Activated T-cell treated with anti-CD3 and anti-CD28 coated beads, Interleukin-2, amount 50 U/mL, for 24 hours (primary cell): ENCODE data around the gene CD99.
"Not testable (repeated sequence)": the region's sequence is repeated elsewhere in the genome, so short reads cannot be mapped to it uniquely, and the experiment has no call there.

Source experiments
- DNase-seq: peaks from one replicate; pipeline ENCODE4 v3.0.0-alpha.2; 2020
- H3K27ac Mint-ChIP-seq: 2 replicates; pipeline ENCODE4 v1.8.0; 2020; ENCODE audit warnings: mild to moderate bottlenecking, mixed read lengths
- H3K27me3 Mint-ChIP-seq: 2 replicates; pipeline ENCODE4 v1.8.0; 2020; ENCODE audit warnings: mixed read lengths
- H3K36me3 Mint-ChIP-seq: 2 replicates; pipeline ENCODE4 v1.8.0; 2020; ENCODE audit warnings: low read depth, mixed read lengths
- H3K4me1 Mint-ChIP-seq: 2 replicates; pipeline ENCODE4 v1.8.0; 2020; ENCODE audit warnings: low read depth, mixed read lengths
- H3K4me3 Mint-ChIP-seq: 2 replicates; pipeline ENCODE4 v1.8.0; 2020; ENCODE audit warnings: mild to moderate bottlenecking, moderate library complexity, mixed read lengths
- H3K9me3 Mint-ChIP-seq: 2 replicates; pipeline ENCODE4 v1.8.0; 2020; ENCODE audit warnings: mixed read lengths

CD99 gene

DNA sequence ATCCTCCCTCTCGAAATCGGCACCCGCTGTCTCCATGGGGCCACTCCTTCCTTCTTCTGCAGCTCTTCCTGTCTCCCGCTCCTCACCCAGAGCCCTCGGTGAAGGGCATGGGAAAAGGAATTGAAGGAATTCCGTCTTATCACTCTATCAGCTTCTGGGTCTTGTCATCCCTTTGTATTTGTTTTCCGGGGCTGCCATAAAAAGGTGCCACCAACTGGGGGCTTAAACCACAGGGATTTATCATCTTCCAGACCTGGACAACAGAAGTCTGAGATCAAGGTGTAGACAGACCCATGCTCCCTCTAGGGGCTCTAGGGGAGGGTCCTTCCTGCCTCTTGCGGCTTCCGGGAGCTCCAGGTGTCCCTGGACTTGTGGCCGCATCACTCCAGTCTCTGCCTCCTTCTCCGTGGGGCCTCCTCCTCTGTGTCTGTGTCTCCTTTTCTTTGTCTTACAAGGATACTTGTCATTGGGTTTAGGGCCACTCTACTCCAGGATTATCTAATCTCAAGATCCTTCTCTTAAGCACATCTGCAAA lies 24.0 kb downstream of the CD99 start:
- Mint-ChIP-seq H3K4me1 (peaks cover 62% of the 10 kb centered on the region), H3K27me3 (no peaks in the 10 kb centered on the region), H3K4me3 (no peak overlapping the region), H3K36me3 (peaks cover 59% of the 10 kb centered on the region), H3K9me3 (no peaks in the 10 kb centered on the region), H3K27ac (peak overlapping the region; percentile 76)
- DNase-seq = no peak

GRCh38 chrX:2717312-2717711 lies 26.2 kb downstream of the CD99 start:
- peaks cover 79% of the 10 kb centered on the region for H3K36me3 Mint-ChIP-seq

GRCh38 chrX:2718821-2719220 lies 27.7 kb downstream of the CD99 start:
- H3K4me1 Mint-ChIP-seq = peaks cover 45% of the 10 kb centered on the region
- no peak overlapping the region for H3K4me3 Mint-ChIP-seq
- H3K9me3 Mint-ChIP-seq = no peaks in the 10 kb centered on the region
- peaks cover 94% of the 10 kb centered on the region for H3K36me3 Mint-ChIP-seq
- no peaks in the 10 kb centered on the region for H3K27me3 Mint-ChIP-seq
- no peak for DNase-seq
- no peak overlapping the region for H3K27ac Mint-ChIP-seq

More at GRCh38 chrX:2717312-2717711, 26.2 kb downstream of the CD99 start:
- no peaks in the 10 kb centered on the region for H3K9me3 Mint-ChIP-seq
- no peaks in the 10 kb centered on the region for H3K27me3 Mint-ChIP-seq
- H3K4me1 Mint-ChIP-seq = peaks cover 45% of the 10 kb centered on the region
- H3K4me3 Mint-ChIP-seq = peak overlapping the region; percentile 4
- peak overlapping the region; percentile 83 for H3K27ac Mint-ChIP-seq
- no peak for DNase-seq

- no peak for DNase-seq
- peaks cover 95% of the 10 kb centered on the region for H3K36me3 Mint-ChIP-seq
Observed at GRCh38 chrX:2719774-2720447, 28.8 kb downstream of the CD99 start.

GRCh38 chrX:2723286-2723879 lies 32.3 kb downstream of the CD99 start:
- Mint-ChIP-seq H3K27ac (no peak overlapping the region), H3K4me3 (no peak overlapping the region), H3K9me3 (no peaks in the 10 kb centered on the region), H3K27me3 (no peaks in the 10 kb centered on the region), H3K36me3 (peaks cover 93% of the 10 kb centered on the region), H3K4me1 (peaks cover 5% of the 10 kb centered on the region)
- DNase-seq = no peak

More at GRCh38 chrX:2719774-2720447, 28.8 kb downstream of the CD99 start:
- Mint-ChIP-seq H3K4me3 (no peak overlapping the region), H3K27ac (no peak overlapping the region), H3K27me3 (no peaks in the 10 kb centered on the region), H3K9me3 (no peaks in the 10 kb centered on the region), H3K4me1 (peaks cover 38% of the 10 kb centered on the region)

DNA sequence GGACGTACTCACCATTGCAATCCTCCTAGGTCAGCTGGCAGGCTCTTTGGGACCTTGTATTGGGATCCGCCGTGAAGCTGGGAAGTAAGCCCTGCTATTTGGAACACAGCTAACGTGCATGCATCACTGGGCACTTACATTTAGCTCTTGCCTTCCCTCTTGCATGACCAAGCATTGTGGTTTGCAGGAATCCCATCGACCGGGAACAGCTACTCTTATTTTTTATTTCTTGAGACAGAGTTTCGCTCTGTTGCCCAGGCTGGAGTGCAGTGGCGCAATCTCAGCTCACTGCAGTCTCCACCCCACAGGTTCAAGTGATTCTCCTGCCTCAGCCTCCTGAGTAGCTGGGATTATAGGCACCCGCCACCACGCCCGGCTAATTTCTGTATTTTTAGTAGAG lies 36.2 kb downstream of the CD99 start:
- not testable (repeated sequence) for H3K4me3 Mint-ChIP-seq, H3K27me3 Mint-ChIP-seq, H3K27ac Mint-ChIP-seq, H3K4me1 Mint-ChIP-seq, H3K9me3 Mint-ChIP-seq
- DNase-seq = peak; percentile 9
- H3K36me3 Mint-ChIP-seq = peaks cover 92% of the 10 kb centered on the region

DNA sequence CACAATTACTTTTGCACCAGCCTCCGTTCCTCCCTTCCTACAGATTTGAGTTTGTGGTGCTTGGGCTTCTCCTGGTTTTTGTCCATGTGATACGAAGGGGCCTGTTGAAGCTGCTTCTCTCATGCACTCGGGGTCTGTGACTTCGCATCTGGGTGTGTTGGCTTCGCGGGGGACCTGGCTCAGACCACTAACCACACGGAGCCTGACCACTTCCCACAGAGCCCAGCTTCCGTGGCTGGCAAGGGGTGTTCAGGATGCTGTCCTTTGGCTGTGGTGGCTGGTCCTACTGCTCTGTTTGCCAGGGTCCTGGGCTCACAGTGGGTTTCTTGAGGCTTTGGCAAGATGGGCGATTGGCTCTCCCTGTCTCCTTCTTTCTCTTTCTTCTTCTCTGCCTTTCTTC lies 41.0 kb downstream of the CD99 start:
- Mint-ChIP-seq H3K4me3 (no peak overlapping the region), H3K9me3 (no peaks in the 10 kb centered on the region), H3K36me3 (peaks cover 85% of the 10 kb centered on the region), H3K4me1 (no peaks in the 10 kb centered on the region), H3K27ac (peak overlapping the region; percentile 59), H3K27me3 (no peaks in the 10 kb centered on the region)
- DNase-seq = no peak

- H3K4me3 Mint-ChIP-seq = no peak overlapping the region
- no peaks in the 10 kb centered on the region for H3K9me3 Mint-ChIP-seq
Observed at GRCh38 chrX:2732649-2733048, 41.6 kb downstream of the CD99 start.

GRCh38 chrX:2733286-2733685 lies 42.2 kb downstream of the CD99 start:
- no peak for DNase-seq
- no peak overlapping the region for H3K4me3 Mint-ChIP-seq
- no peaks in the 10 kb centered on the region for H3K27me3 Mint-ChIP-seq
- no peaks in the 10 kb centered on the region for H3K4me1 Mint-ChIP-seq
- peak overlapping the region; percentile 78 for H3K27ac Mint-ChIP-seq
- peaks cover 80% of the 10 kb centered on the region for H3K36me3 Mint-ChIP-seq
- H3K9me3 Mint-ChIP-seq = no peaks in the 10 kb centered on the region

More at GRCh38 chrX:2732649-2733048, 41.6 kb downstream of the CD99 start:
- H3K4me1 Mint-ChIP-seq = no peaks in the 10 kb centered on the region
- DNase-seq = no peak
- H3K27ac Mint-ChIP-seq = peak overlapping the region; percentile 40
- H3K36me3 Mint-ChIP-seq = peaks cover 80% of the 10 kb centered on the region
- H3K27me3 Mint-ChIP-seq = no peaks in the 10 kb centered on the region

DNA sequence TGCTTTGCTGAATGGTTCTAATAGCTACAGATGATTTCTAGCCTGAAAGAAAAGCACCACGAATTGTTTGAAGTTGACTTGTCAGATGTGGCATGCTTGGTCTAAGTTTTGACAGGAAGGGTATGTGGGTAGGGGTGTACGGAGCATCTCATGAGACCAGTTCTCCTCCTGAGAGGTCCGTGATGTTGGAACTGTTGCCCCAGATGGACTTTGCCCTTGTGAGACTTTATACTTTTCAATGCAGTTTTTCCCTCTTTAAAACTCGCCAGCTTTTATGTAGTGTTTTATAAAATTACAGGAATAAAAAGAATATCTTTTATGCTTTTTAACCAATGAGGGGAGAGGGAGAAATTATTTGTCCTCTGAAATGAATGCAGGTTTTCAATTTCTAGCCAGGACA lies 44.2 kb downstream of the CD99 start:
- Mint-ChIP-seq H3K4me1 (no peaks in the 10 kb centered on the region), H3K27me3 (no peaks in the 10 kb centered on the region), H3K9me3 (no peaks in the 10 kb centered on the region), H3K36me3 (peaks cover 71% of the 10 kb centered on the region), H3K4me3 (no peak overlapping the region), H3K27ac (peak overlapping the region; percentile 40)
- DNase-seq = no peak

GRCh38 chrX:2740672-2741071 lies 49.6 kb downstream of the CD99 start:
- Mint-ChIP-seq H3K4me1 (no peaks in the 10 kb centered on the region), H3K4me3 (no peak overlapping the region), H3K36me3 (peaks cover 59% of the 10 kb centered on the region), H3K27me3 (no peaks in the 10 kb centered on the region), H3K27ac (peak overlapping the region; percentile 26), H3K9me3 (no peaks in the 10 kb centered on the region)
- no peak for DNase-seq

DNA sequence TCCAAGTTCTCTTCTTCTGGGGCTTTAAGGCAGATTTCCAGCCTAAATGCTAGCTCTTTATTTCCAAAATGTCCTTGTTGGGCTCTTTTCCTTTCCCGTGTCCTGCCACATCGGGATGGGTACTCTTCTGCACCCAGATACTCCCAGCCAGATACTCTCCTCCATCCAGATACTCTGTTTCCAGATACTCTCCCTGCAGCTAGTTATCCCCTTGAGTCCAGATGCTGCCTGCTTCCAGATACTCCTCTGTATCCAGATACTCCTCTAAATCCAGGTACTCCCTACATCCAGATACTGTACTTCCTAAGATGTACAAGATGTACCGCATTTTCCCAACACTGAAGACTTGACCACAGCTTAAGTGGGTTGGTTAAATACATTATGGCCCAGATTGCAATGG lies 50.3 kb downstream of the CD99 start:
- Mint-ChIP-seq H3K4me1 (no peaks in the 10 kb centered on the region), H3K9me3 (no peaks in the 10 kb centered on the region), H3K36me3 (peaks cover 54% of the 10 kb centered on the region), H3K27ac (no peak overlapping the region), H3K27me3 (no peaks in the 10 kb centered on the region), H3K4me3 (no peak overlapping the region)
- DNase-seq = no peak

DNA sequence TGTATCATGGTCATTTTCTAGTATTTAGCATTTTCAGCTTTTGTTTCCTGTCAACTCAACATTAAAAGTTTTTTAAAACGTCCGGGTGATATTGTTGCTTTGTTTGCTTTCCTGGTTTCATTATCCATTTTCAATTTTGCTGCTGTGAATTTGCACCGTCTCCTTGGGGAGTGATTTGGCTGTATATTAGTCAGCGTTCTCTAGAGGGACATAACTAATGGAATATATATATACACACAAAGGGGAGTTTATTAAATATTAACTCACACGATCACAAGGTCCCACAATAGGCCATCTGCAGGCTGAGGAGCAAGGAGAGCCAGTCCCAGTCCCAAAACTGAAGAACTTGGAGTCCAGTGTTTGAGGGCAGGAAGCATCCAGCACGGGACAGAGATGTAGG lies 55.2 kb downstream of the CD99 start:
- H3K4me3 Mint-ChIP-seq = not testable (repeated sequence)

DNA sequence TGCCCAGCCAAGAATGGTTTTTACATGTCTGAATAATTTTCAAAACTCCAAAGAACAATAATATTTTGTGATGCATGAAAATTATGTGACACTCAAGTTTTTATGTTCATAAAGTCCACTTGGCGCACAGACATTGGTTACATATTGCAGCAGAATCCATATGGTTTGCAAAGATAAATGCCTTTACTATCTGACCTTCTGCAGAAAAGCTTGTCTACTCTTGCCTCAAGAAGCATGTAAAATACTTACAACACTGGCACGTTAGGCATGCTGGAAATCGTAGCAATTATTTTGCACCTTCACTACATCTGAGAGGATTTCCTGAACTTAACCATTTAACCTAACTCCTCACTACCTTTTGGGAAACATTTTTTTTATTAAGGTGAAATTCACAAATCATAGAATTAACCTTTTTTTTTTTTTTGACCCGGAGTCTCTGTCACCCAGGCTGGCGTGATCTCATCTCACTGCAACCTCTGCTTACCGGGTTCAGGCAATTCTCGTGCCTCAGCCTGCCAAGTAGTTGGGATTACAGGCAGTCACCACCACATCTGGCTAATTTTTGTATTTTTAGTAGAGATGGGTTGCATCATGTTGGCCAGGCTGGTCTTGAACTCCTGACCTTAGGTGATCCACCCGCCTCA lies 57.2 kb downstream of the CD99 start:
- peaks cover 2% of the 10 kb centered on the region for H3K27me3 Mint-ChIP-seq
- DNase-seq = no peak
- H3K4me1 Mint-ChIP-seq = no peaks in the 10 kb centered on the region
- H3K27ac Mint-ChIP-seq = no peak overlapping the region
- no peaks in the 10 kb centered on the region for H3K9me3 Mint-ChIP-seq
- peaks cover 6% of the 10 kb centered on the region for H3K36me3 Mint-ChIP-seq
- H3K4me3 Mint-ChIP-seq = no peak overlapping the region

More for the DNA sequence above, 55.2 kb downstream of the CD99 start:
- not testable (repeated sequence) for H3K4me1 Mint-ChIP-seq, H3K27ac Mint-ChIP-seq, H3K27me3 Mint-ChIP-seq, H3K9me3 Mint-ChIP-seq, DNase-seq
- H3K36me3 Mint-ChIP-seq = peaks cover 24% of the 10 kb centered on the region

GRCh38 chrX:2748815-2749188 lies 57.7 kb downstream of the CD99 start:
- no peak overlapping the region for H3K4me3 Mint-ChIP-seq
- peaks cover 3% of the 10 kb centered on the region for H3K27me3 Mint-ChIP-seq
- H3K9me3 Mint-ChIP-seq = no peaks in the 10 kb centered on the region
- H3K27ac Mint-ChIP-seq = no peak overlapping the region
- DNase-seq = no peak
- H3K36me3 Mint-ChIP-seq = peaks cover 1% of the 10 kb centered on the region
- no peaks in the 10 kb centered on the region for H3K4me1 Mint-ChIP-seq
